Duodenal mucosa (tissue), 2 donors: Measurements from ENCODE around the gene ACP7.
"Not testable (repeated sequence)": the region's sequence is repeated elsewhere in the genome, so short reads cannot be mapped to it uniquely, and the experiment has no call there.

ENCODE experiments used
- H3K27ac ChIP-seq: one replicate; pipeline ENCODE4 v1.7.0; 2013; ENCODE audit warnings: low read depth, low read length
- H3K27me3 ChIP-seq, 2 donors: one replicate each; pipeline ENCODE4 v1.7.0; 2013; ENCODE audit warnings: low read length in 2 of 2, control low read depth in 1 of 2; ENCODE audit not compliant: insufficient read depth in 2 of 2, control insufficient read depth in 1 of 2
- H3K36me3 ChIP-seq, 2 donors: one replicate each; pipeline ENCODE4 v1.7.0; 2013; ENCODE audit warnings: low read length in 2 of 2, control low read depth in 1 of 2; ENCODE audit not compliant: insufficient read depth in 2 of 2, control insufficient read depth in 1 of 2
- H3K4me1 ChIP-seq, 2 donors: one replicate each; pipeline ENCODE4 v1.7.0; 2013; ENCODE audit warnings: low read length in 2 of 2, control low read depth in 1 of 2; ENCODE audit not compliant: insufficient read depth in 2 of 2, control insufficient read depth in 1 of 2
- H3K4me3 ChIP-seq, 2 donors: one replicate each; pipeline ENCODE4 v1.7.0; 2013; ENCODE audit warnings: low read length in 2 of 2, low read depth in 1 of 2
- H3K9ac ChIP-seq, 2 donors: one replicate each; pipeline ENCODE4 v1.7.0; 2013; ENCODE audit warnings: low read length in 2 of 2, low read depth in 1 of 2
- H3K9me3 ChIP-seq, 2 donors: one replicate each; pipeline ENCODE4 v1.7.0; 2013; ENCODE audit warnings: low read length in 2 of 2, control low read depth in 1 of 2; ENCODE audit not compliant: control insufficient read depth in 1 of 2

The ACP7 gene

GRCh38 chr19:39086386-39086785 is 2.2 kb downstream of the ACP7 start:
- Histone ChIP-seq H3K9me3 (no peaks in the 10 kb centered on the region), H3K27ac (no peak overlapping the region), H3K4me1 (no peaks in the 10 kb centered on the region), H3K4me3 (no peak overlapping the region), H3K9ac (no peak overlapping the region), H3K27me3 (peaks cover 37 to 38% of the 10 kb centered on the region in 2 donors), H3K36me3 (no peaks in the 10 kb centered on the region)

GRCh38 chr19:39087907-39088686 is 3.9 kb downstream of the ACP7 start:
- Histone ChIP-seq H3K4me1 (no peaks in the 10 kb centered on the region), H3K27me3 (peaks cover 27 to 28% of the 10 kb centered on the region in 2 donors), H3K9me3 (no peaks in the 10 kb centered on the region), H3K4me3 (no peak overlapping the region), H3K36me3 (no peaks in the 10 kb centered on the region), H3K9ac (no peak overlapping the region), H3K27ac (no peak overlapping the region)

- H3K4me1 ChIP-seq, H3K4me3 ChIP-seq, H3K36me3 ChIP-seq, H3K27ac ChIP-seq, H3K9ac ChIP-seq, H3K9me3 ChIP-seq: not testable (repeated sequence)
- H3K27me3 ChIP-seq = peaks cover 12 to 13% of the 10 kb centered on the region in 2 donors
Observed at GRCh38 chr19:39090016-39090415, 5.8 kb downstream of the ACP7 start.

GRCh38 chr19:39090881-39091280 is 6.7 kb downstream of the ACP7 start:
- peaks cover 4% of the 10 kb centered on the region in 2 donors for H3K27me3 ChIP-seq
- no peak overlapping the region for H3K4me3 ChIP-seq
- H3K36me3 ChIP-seq = no peaks in the 10 kb centered on the region
- no peak overlapping the region for H3K27ac ChIP-seq
- no peak overlapping the region for H3K9ac ChIP-seq
- H3K4me1 ChIP-seq = peaks cover 0 to 8% of the 10 kb centered on the region in 2 donors
- H3K9me3 ChIP-seq = no peaks in the 10 kb centered on the region

- H3K27ac ChIP-seq, H3K9me3 ChIP-seq, H3K4me1 ChIP-seq, H3K4me3 ChIP-seq, H3K27me3 ChIP-seq, H3K36me3 ChIP-seq, H3K9ac ChIP-seq: not testable (repeated sequence)
Observed at GRCh38 chr19:39095799-39096540, 11.8 kb downstream of the ACP7 start.

GRCh38 chr19:39097299-39097698 is 13.1 kb downstream of the ACP7 start:
- H3K27me3 ChIP-seq = peaks cover 5 to 6% of the 10 kb centered on the region in 2 donors
- no peaks in the 10 kb centered on the region for H3K36me3 ChIP-seq
- H3K9ac ChIP-seq = no peak overlapping the region
- H3K27ac ChIP-seq = no peak overlapping the region
- H3K4me3 ChIP-seq = no peak overlapping the region
- peaks cover 0 to 9% of the 10 kb centered on the region in 2 donors for H3K4me1 ChIP-seq
- no peaks in the 10 kb centered on the region for H3K9me3 ChIP-seq

- peaks cover 5 to 6% of the 10 kb centered on the region in 2 donors for H3K27me3 ChIP-seq
- H3K4me3 ChIP-seq = no peak overlapping the region
Observed at GRCh38 chr19:39097721-39098120, 13.6 kb downstream of the ACP7 start.

GRCh38 chr19:39098365-39099269 is 14.4 kb downstream of the ACP7 start:
- Histone ChIP-seq H3K4me3 (no peak overlapping the region), H3K9me3 (no peaks in the 10 kb centered on the region), H3K27ac (no peak overlapping the region), H3K9ac (no peak overlapping the region), H3K36me3 (no peaks in the 10 kb centered on the region), H3K27me3 (peaks cover 5 to 6% of the 10 kb centered on the region in 2 donors), H3K4me1 (peaks cover 0 to 9% of the 10 kb centered on the region in 2 donors)

More at GRCh38 chr19:39097721-39098120, 13.6 kb downstream of the ACP7 start:
- Histone ChIP-seq H3K9ac (no peak overlapping the region), H3K9me3 (no peaks in the 10 kb centered on the region), H3K36me3 (no peaks in the 10 kb centered on the region), H3K27ac (no peak overlapping the region), H3K4me1 (peaks cover 0 to 9% of the 10 kb centered on the region in 2 donors)

- Histone ChIP-seq H3K36me3 (no peaks in the 10 kb centered on the region), H3K4me1 (peaks cover 0 to 9% of the 10 kb centered on the region in 2 donors), H3K27ac (no peak overlapping the region), H3K27me3 (peaks cover 5 to 6% of the 10 kb centered on the region in 2 donors), H3K4me3 (no peak overlapping the region), H3K9me3 (no peaks in the 10 kb centered on the region), H3K9ac (no peak overlapping the region)
Observed at GRCh38 chr19:39099341-39099740, 15.2 kb downstream of the ACP7 start.
